ENCODE results near the gene ASTE1. TPM values are rescaled to one million over a fixed set of nuclear protein-coding genes. Genes with fewer than 3 reads are reported as not detected.
A peak's percentile ranks its signal among the peaks of the same experiment; 100 is the strongest.

The ASTE1 gene
- total RNA-seq, 2 donors from 2014 or later = 10.2 to 10.8 TPM

DNA sequence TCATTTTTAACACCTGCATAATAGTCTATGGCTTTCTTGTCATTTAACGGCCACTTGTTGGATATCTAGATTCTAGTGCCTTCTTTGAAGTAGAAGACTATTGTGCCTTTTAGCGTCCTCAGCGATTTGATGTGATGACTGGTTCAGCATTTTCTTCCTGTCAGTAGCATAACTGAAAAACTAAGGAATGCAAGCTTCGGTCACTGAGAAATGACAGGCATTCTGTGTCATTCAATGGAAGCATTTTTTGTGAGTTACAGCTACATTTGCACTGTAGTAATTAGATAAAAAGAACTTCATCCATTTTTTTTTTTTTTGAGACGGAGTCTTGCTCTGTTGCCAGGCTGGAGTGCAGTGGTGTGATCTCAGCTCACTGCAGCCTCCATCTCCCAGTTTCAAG lies 10.4 kb upstream of the ASTE1 start:
- no peak for DNase-seq
- Mint-ChIP-seq H3K4me3 (no peak overlapping the region), H3K36me3 (ENCODE audit: insufficient read depth in 2 of 2) (peaks cover 0 to 2% of the 10 kb centered on the region in 2 donors), H3K9me3 (no peaks in the 10 kb centered on the region), H3K27ac (no peak overlapping the region), H3K27me3 (ENCODE audit: low read depth) (no peaks in the 10 kb centered on the region), H3K4me1 (ENCODE audit: low read depth) (peaks cover 18% of the 10 kb centered on the region)
- ATAC-seq (replicated peaks in 1 of 2) = no peak

DNA sequence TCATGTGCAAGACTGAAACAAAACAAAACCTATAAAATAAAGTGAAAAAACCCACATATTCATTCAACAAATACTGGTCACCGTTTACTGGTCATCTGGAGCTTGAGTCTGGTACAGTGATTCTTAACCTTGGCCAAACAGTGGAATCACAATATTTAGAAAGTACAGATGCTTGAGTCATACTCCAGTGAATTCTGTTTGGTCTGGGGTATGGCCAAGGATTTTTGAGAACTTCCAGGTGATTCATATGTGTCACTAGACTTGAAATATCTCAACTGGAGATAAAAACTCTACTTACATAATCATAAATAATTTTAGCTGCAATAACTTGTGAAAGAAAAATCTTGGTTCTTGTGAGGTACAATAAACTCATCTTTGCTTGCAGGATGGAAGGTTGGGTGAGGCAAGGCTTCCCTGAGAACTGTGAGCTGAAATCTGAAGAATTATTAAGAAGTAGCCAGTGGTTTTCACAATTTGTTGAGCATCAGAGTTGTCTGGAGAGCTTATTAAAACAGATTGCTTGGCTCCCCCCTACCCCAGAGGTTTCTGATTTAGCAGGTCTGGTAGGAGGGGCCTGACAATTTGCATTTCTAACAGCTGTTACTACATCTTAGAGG lies 9.7 kb upstream of the ASTE1 start:
- Mint-ChIP-seq H3K4me1 (ENCODE audit: low read depth) (peaks cover 11% of the 10 kb centered on the region), H3K36me3 (ENCODE audit: insufficient read depth in 2 of 2) (peaks cover 0 to 2% of the 10 kb centered on the region in 2 donors), H3K27ac (no peak overlapping the region), H3K4me3 (no peak overlapping the region), H3K27me3 (ENCODE audit: low read depth) (no peaks in the 10 kb centered on the region), H3K9me3 (no peaks in the 10 kb centered on the region)
- ATAC-seq (replicated peaks in 1 of 2) = no peak
- DNase-seq = no peak

DNA sequence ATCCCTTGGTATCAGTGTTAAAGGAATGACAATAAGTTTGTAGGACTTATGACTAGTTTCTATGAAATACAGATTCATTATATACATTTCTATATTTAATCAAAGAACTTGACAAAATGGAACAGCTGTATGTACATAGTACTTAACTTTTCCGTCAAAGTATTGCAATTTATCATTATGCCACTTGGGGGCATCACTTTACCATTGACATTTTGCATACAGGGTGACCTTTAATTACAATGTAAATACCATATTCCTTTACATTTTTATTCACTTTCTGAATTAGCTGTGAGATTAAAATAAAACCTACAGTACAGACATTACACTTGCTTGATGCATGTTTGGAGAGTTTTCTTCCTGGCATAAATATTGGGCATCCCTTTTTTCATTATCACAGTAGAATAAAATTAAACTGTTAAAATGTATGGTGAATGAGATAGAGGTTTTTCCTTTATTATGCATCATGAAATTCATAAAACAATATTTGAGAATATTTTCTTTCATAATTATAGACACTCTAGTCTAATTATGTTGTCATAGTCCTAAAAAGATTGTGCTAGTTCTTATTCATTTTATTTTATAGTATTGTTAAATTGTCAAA lies 7.0 kb upstream of the ASTE1 start:
- Mint-ChIP-seq H3K27me3 (ENCODE audit: low read depth) (no peaks in the 10 kb centered on the region), H3K36me3 (ENCODE audit: insufficient read depth in 2 of 2) (no peaks in the 10 kb centered on the region), H3K4me3 (no peak overlapping the region), H3K9me3 (no peaks in the 10 kb centered on the region), H3K27ac (no peak overlapping the region), H3K4me1 (ENCODE audit: low read depth) (no peaks in the 10 kb centered on the region)
- DNase-seq (peak; percentile 11 to 55), ATAC-seq (replicated peaks in 1 of 2) (peak; percentile 60 to 61)

DNA sequence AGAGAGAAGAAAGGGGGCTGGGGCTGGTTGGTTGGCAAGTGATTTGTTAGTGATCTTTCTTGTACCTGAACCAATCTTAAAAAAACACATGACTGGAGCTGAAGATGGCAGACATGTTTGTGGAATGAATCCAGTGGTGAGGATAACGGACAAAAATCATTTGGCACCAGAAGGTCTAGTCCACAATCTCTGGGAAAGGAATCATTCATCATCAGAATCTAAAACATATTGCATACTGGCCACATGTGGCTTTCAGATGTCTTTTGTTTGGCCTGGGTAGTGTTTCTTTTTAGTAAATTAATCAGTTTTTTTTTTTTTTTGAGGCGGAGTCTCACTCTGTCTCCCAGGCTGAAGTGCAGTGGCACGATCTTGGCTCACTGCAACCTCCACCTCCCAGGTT lies 5.0 kb upstream of the ASTE1 start:
- no peak overlapping the region for H3K27ac Mint-ChIP-seq
- H3K4me3 Mint-ChIP-seq = no peak overlapping the region
- H3K4me1 Mint-ChIP-seq (ENCODE audit: low read depth) = peaks cover 7% of the 10 kb centered on the region
- ATAC-seq (replicated peaks in 1 of 2) = no peak
- H3K9me3 Mint-ChIP-seq = no peaks in the 10 kb centered on the region
- no peaks in the 10 kb centered on the region for H3K36me3 Mint-ChIP-seq (ENCODE audit: insufficient read depth in 2 of 2)
- DNase-seq = no peak
- H3K27me3 Mint-ChIP-seq (ENCODE audit: low read depth) = no peaks in the 10 kb centered on the region

DNA sequence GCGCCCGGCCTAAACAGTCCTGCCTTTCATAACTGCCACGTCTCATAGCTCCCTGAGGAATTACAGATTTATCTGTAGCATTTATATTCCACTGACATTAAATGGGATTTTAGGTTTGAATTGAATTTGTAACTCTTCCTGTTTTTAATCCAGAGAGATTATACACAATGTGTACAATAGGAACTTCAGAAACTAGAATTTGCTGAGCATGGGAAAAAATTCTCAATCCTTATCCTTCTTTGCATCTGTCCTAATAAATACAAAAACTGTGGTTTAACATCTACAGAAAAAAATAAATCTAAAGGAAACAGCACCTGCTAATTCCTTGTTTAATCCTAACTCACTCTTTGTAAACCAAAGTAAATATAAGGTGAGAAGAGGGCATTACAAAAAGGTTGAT lies 2.2 kb upstream of the ASTE1 start:
- Mint-ChIP-seq H3K27ac (peak overlapping the region; percentile 68), H3K4me3 (no peak overlapping the region), H3K9me3 (peaks cover 0 to 2% of the 10 kb centered on the region in 2 donors), H3K27me3 (ENCODE audit: low read depth) (no peaks in the 10 kb centered on the region), H3K4me1 (ENCODE audit: low read depth) (peaks cover 32% of the 10 kb centered on the region), H3K36me3 (ENCODE audit: insufficient read depth in 2 of 2) (peaks cover 3 to 12% of the 10 kb centered on the region in 2 donors)
- DNase-seq (no peak), ATAC-seq (replicated peaks in 1 of 2) (no peak)

DNA sequence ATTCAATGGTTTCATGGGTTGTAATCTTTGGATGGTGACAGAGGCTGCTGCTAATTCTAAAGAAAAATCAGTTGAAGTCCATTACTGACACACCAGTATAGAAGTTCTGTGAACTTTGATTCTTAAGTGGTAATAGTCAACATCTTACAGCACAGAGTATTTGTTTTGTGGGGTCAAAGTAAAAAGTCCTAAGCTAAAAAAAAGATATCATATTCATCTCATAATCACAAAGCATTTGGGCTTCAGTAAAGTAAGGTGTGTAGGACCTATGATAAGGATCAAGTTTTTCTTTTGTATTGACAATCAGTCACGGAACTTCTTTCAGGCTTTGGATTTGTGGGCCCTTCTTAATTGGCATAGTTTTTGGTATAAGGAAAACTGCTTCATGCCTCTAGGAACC lies 1.1 kb downstream of the ASTE1 start:
- H3K27me3 Mint-ChIP-seq (ENCODE audit: low read depth) = no peaks in the 10 kb centered on the region

DNA sequence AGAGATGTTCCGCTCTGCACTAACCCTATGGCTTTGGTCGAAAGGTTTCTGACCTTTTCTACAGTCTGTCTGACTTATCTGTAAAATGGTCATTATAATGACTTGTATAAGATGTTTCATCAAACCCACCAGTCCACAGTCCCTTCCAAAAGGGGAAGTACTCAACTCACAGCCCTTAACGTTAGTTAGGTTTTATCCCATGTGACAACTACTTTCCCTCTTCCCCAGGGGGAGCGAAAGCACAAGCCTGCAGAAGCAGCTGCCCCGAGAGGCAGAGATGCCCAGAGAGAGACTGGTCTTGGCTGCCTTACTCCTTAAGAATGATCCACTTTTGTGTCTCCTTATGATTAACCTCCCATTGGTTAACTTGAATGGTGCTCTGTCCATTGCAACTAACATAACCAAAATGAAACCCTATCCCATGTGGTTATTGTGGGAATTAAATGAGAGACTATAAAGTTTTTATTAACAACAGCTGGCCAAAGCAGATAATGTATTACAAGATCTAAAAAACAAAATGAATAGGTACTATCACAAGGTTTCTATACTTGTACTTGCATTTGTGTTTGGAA lies 6.4 kb downstream of the ASTE1 start:
- H3K27ac Mint-ChIP-seq = peak overlapping the region; percentile 54
- ATAC-seq (replicated peaks in 1 of 2) = no peak
- H3K9me3 Mint-ChIP-seq = peaks cover 0 to 2% of the 10 kb centered on the region in 2 donors
- H3K27me3 Mint-ChIP-seq (ENCODE audit: low read depth) = no peaks in the 10 kb centered on the region
- DNase-seq = no peak
- H3K36me3 Mint-ChIP-seq (ENCODE audit: insufficient read depth in 2 of 2) = peaks cover 10 to 25% of the 10 kb centered on the region in 2 donors
- H3K4me1 Mint-ChIP-seq (ENCODE audit: low read depth) = peaks cover 50% of the 10 kb centered on the region
- peak overlapping the region; percentile 34 to 51 for H3K4me3 Mint-ChIP-seq

More for the DNA sequence above, 1.1 kb downstream of the ASTE1 start:
- H3K4me3 Mint-ChIP-seq = peak overlapping the region; percentile 92 to 95
- peaks cover 3 to 19% of the 10 kb centered on the region in 2 donors for H3K36me3 Mint-ChIP-seq (ENCODE audit: insufficient read depth in 2 of 2)
- H3K9me3 Mint-ChIP-seq = peaks cover 0 to 2% of the 10 kb centered on the region in 2 donors
- ATAC-seq (replicated peaks in 1 of 2) (no peak), DNase-seq (no peak)
- peak overlapping the region; percentile 90 for H3K27ac Mint-ChIP-seq
- peaks cover 56% of the 10 kb centered on the region for H3K4me1 Mint-ChIP-seq (ENCODE audit: low read depth)

DNA sequence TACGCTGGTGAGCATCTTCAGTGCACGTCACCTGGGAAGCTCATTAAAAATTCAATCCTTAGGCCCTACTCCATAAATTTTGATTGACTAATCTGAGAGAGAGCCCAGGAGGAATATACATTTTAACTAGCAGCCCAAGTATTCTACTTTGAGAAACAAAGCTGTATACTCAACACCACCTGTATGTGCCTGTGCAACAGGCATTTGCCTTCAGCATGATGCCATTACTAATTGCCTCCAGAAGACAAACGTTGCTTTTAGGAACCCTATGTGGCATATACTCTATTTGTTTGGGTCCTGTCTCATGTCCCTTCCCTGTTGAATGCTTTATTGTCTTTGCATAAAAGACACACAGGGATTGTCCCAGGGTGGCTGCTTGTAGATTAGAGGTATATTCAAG lies 7.7 kb downstream of the ASTE1 start:
- H3K9me3 Mint-ChIP-seq = no peaks in the 10 kb centered on the region
- no peaks in the 10 kb centered on the region for H3K27me3 Mint-ChIP-seq (ENCODE audit: low read depth)
- H3K4me3 Mint-ChIP-seq = no peak overlapping the region
- H3K27ac Mint-ChIP-seq = no peak overlapping the region
- H3K4me1 Mint-ChIP-seq (ENCODE audit: low read depth) = peaks cover 38% of the 10 kb centered on the region
- ATAC-seq (replicated peaks in 1 of 2) = no peak
- no peak for DNase-seq
- peaks cover 7 to 21% of the 10 kb centered on the region in 2 donors for H3K36me3 Mint-ChIP-seq (ENCODE audit: insufficient read depth in 2 of 2)

DNA sequence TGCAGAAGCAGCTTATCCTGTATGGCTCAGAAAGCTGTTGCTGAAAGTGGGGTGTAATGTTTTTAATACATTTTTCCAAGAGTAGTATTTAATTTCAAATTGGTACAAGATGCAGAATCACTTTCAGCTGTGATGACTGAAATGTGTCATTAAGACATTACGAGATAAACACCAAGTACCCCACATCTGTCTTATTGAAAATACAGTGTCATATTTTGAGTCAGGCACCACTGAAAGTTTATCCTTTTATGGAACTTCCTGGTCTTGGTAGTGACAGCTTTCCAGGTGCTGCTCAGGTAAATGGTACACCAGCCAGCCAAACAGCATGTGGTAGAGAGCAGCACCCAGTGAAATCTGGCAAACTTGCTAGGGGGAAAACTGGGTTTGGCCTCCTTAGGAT lies 16.9 kb downstream of the ASTE1 start:
- Mint-ChIP-seq H3K9me3 (no peaks in the 10 kb centered on the region), H3K4me1 (ENCODE audit: low read depth) (peaks cover 13% of the 10 kb centered on the region), H3K4me3 (no peak overlapping the region), H3K36me3 (ENCODE audit: insufficient read depth in 2 of 2) (peaks cover 10 to 17% of the 10 kb centered on the region in 2 donors), H3K27ac (no peak overlapping the region), H3K27me3 (ENCODE audit: low read depth) (no peaks in the 10 kb centered on the region)
- no peak for DNase-seq
- peak in 1 of 2 donors; percentile 20 for ATAC-seq (replicated peaks in 1 of 2)

DNA sequence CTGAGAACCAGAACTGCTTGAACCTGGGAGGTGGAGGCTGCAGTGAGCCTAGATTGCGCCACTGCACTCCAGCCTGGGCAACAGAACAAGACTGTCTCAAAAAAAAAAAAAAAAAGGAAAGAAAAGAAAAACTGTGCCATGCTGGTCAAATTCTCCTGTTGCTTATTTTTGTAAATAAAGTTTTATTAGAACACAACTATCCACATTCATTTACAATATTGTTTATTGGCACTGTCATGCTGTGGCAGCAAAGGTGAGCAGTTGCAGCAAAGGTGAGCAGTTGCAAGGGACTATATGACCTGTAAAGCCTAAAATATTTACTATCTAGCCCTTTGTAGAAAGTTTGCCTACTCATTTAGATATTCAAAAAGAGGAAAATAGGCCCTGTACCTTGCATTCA lies 18.3 kb downstream of the ASTE1 start:
- ATAC-seq (replicated peaks in 1 of 2) (no peak), DNase-seq (no peak)
- Mint-ChIP-seq H3K4me3 (no peak overlapping the region), H3K9me3 (no peaks in the 10 kb centered on the region), H3K36me3 (ENCODE audit: insufficient read depth in 2 of 2) (peaks cover 9 to 19% of the 10 kb centered on the region in 2 donors), H3K27ac (no peak overlapping the region), H3K4me1 (ENCODE audit: low read depth) (peaks cover 18% of the 10 kb centered on the region), H3K27me3 (ENCODE audit: low read depth) (no peaks in the 10 kb centered on the region)

DNA sequence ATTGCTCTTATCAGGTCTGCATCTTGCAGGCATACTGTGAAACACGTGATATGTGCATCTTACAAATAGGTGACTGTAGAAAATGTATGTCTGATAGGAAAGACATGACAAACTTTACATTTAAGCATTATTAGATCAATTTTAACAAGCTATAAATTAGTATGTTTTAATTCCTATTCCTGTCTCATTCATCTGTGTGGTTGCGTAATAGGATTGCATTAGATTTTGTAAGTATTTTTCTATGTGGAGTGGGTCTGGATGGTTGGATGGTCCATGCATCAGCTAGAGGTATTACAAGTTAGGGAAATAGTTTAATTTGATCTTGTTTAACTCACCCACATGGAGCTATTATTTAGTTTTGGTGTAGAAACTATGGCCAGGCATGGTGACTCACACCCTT lies 18.8 kb downstream of the ASTE1 start:
- Mint-ChIP-seq H3K27ac (no peak overlapping the region), H3K4me1 (ENCODE audit: low read depth) (peaks cover 18% of the 10 kb centered on the region), H3K9me3 (no peaks in the 10 kb centered on the region), H3K4me3 (no peak overlapping the region), H3K27me3 (ENCODE audit: low read depth) (no peaks in the 10 kb centered on the region), H3K36me3 (ENCODE audit: insufficient read depth in 2 of 2) (peaks cover 8 to 16% of the 10 kb centered on the region in 2 donors)
- DNase-seq = no peak
- ATAC-seq (replicated peaks in 1 of 2) = no peak

DNA sequence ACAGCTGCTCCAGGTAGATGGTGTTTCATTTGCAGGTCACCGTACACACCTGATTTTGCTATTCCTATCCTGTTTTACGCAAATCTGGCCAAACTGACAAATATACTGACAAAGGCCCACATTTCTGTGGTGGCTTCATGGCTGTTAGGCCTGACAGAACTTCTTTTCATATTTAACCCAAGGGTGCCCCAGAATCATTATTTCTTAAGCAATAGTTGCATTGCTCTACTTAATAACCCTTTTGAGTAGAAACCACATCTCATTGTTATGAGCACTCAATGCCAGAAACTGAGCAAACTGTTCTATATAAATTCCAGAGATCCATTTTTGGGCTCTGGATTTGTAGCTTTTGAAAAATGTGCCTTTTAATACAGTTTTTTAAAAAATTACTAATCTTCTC lies 19.4 kb downstream of the ASTE1 start:
- H3K4me1 Mint-ChIP-seq (ENCODE audit: low read depth) = peaks cover 18% of the 10 kb centered on the region
- H3K4me3 Mint-ChIP-seq = no peak overlapping the region
- ATAC-seq (replicated peaks in 1 of 2) (no peak), DNase-seq (no peak)
- peaks cover 8 to 16% of the 10 kb centered on the region in 2 donors for H3K36me3 Mint-ChIP-seq (ENCODE audit: insufficient read depth in 2 of 2)
- no peaks in the 10 kb centered on the region for H3K9me3 Mint-ChIP-seq
- H3K27ac Mint-ChIP-seq = no peak overlapping the region
- H3K27me3 Mint-ChIP-seq (ENCODE audit: low read depth) = no peaks in the 10 kb centered on the region

DNA sequence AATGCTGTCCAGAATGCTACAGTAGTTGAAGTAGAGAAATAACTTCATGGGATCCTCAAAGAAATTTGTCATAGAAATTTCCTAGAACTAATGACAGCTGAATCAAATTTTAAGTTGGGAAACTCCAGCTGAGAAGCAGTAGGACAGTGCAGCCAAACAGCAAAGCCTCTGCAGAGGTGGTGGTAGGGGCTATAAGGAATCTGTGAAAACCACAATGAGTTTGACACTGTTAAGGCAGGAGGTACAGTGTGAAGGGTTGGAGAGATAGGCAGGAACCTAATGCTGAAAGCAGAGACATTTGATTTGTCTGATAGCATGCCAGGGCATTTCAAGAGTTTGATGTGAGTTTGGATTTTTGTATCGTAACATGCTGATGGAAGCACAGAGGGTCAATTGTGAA lies 22.0 kb downstream of the ASTE1 start:
- no peak for DNase-seq
- Mint-ChIP-seq H3K4me3 (no peak overlapping the region), H3K4me1 (ENCODE audit: low read depth) (peaks cover 18% of the 10 kb centered on the region), H3K27ac (peak overlapping the region; percentile 42), H3K9me3 (no peaks in the 10 kb centered on the region), H3K36me3 (ENCODE audit: insufficient read depth in 2 of 2) (peaks cover 6 to 12% of the 10 kb centered on the region in 2 donors), H3K27me3 (ENCODE audit: low read depth) (no peaks in the 10 kb centered on the region)
- no peak for ATAC-seq (replicated peaks in 1 of 2)

All from activated T-cell treated with anti-CD3 and anti-CD28 coated beads, Interleukin-2, amount 50 U/mL, for 72 hours (primary cell).